ENCODE measurements around the gene F2R.

DNA sequence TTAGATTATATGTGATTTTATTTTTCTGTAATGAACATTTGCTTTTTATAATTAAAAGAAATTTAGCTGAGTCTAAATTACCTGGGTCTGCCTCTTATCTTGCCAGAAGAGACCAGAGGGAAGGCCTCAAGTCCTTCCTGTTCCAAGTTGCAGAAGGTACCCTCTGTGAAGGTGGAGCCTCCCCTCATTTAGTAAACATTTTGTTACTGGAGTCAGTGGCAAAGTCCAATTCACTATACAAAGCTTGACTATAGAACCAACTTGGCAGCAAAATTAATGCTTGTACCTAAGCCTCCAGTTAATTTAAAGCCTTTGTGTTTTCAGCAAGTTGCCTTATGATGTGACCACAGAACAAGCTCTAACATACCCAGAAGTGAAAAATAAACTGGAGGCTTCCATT lies 42.8 kb upstream of the F2R start:
- TF ChIP-seq, protein P1, sequence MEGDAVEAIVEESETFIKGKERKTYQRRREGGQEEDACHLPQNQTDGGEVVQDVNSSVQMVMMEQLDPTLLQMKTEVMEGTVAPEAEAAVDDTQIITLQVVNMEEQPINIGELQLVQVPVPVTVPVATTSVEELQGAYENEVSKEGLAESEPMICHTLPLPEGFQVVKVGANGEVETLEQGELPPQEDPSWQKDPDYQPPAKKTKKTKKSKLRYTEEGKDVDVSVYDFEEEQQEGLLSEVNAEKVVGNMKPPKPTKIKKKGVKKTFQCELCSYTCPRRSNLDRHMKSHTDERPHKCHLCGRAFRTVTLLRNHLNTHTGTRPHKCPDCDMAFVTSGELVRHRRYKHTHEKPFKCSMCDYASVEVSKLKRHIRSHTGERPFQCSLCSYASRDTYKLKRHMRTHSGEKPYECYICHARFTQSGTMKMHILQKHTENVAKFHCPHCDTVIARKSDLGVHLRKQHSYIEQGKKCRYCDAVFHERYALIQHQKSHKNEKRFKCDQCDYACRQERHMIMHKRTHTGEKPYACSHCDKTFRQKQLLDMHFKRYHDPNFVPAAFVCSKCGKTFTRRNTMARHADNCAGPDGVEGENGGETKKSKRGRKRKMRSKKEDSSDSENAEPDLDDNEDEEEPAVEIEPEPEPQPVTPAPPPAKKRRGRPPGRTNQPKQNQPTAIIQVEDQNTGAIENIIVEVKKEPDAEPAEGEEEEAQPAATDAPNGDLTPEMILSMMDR (conservative IDR thresholded peaks at IDR 0.05 in 1 of 2, IDR thresholded peaks at IDR 0.05 in 1 of 2; ENCODE audit: extremely low read depth in 1 of 2, insufficient read depth in 1 of 2, low read depth in 1 of 2, low read length in 2 of 2) = no peak
- TF ChIP-seq EZH2 (IDR thresholded peaks at IDR 0.05; ENCODE audit: borderline replicate concordance, low read length) = no peak

All from mammary epithelial cell (primary cell).